ENCODE measurements around the gene BCL2A1. TPM values are rescaled to one million over a fixed set of nuclear protein-coding genes. Genes with fewer than 3 reads are reported as not detected.
"Not testable (repeated sequence)": the region's sequence is repeated elsewhere in the genome, so short reads cannot be mapped to it uniquely, and the experiment has no call there.

Gene BCL2A1
- total RNA-seq = 5.9 and 8.9 TPM in 2 replicates
- polyA plus RNA-seq = 0.31 and 2.6 TPM in 2 replicates
- polyA plus RNA-seq (2012) = 0.35 and 2.6 TPM in 2 replicates
- polyA minus RNA-seq (ENCODE audit: low replicate concordance) = not detected in 2 replicates

GRCh38 chr15:79970624-79971434 is at the start of gene BCL2A1:
BCL2A1 (minus strand) TSS chr15:79971196; CDS start chr15:79971119, 77 bp downstream.
- H3K4me3 ChIP-seq (replicated peaks in 1 of 4; ENCODE audit: control extremely low read depth in 1 of 4, insufficient read depth in 1 of 4, low read depth in 3 of 4, low read length in 4 of 4) = peak within 1 kb of the TSS; percentile 9 to 47 (median 40)
- peaks cover 7% of the 10 kb centered on the region for H3K4me1 ChIP-seq (ENCODE audit: control insufficient read depth, extremely low read depth, insufficient read depth, low read length)
- H3K9ac ChIP-seq (ENCODE audit: insufficient read depth, low read length) = no peak within 1 kb of the TSS
- peak; percentile 67 to 94 for DNase-seq (ENCODE audit: low read depth in 2 of 2)
- TF ChIP-seq CTCF (conservative IDR thresholded peaks at IDR 0.05 in 1 of 2, IDR thresholded peaks at IDR 0.05 in 1 of 2; ENCODE audit: low read depth in 1 of 2, low read length in 2 of 2) = no peak
- TF ChIP-seq EZH2 (IDR thresholded peaks at IDR 0.05; ENCODE audit: low read length, missing control alignments) = no peak
- peak within 1 kb of the TSS; percentile 98 for H3K4me2 ChIP-seq (ENCODE audit: extremely low read depth, insufficient read depth, low read length)
- peak within 1 kb of the TSS; percentile 82 for H3K27ac ChIP-seq (ENCODE audit: insufficient read depth, low read length)
- H3K79me2 ChIP-seq (ENCODE audit: control insufficient read depth, insufficient read depth, low read length) = no peaks in the 10 kb centered on the region
- H3K9me3 ChIP-seq (ENCODE audit: control insufficient read depth, insufficient read depth, low read depth, low read length) = no peaks in the 10 kb centered on the region
- peak within 1 kb of the TSS; percentile 79 for H2AFZ ChIP-seq (ENCODE audit: low read length)
- no peaks in the 10 kb centered on the region for H4K20me1 ChIP-seq (ENCODE audit: control insufficient read depth, extremely low read depth, insufficient read depth, low read length)
- no peaks in the 10 kb centered on the region for H3K36me3 ChIP-seq (ENCODE audit: control insufficient read depth, insufficient read depth, low read length)
- no peaks in the 10 kb centered on the region for H3K27me3 ChIP-seq (ENCODE audit: control insufficient read depth, insufficient read depth, low read length)

GRCh38 chr15:80020731-80021130 is 49.7 kb upstream of the BCL2A1 start:
- TF ChIP-seq EZH2 (IDR thresholded peaks at IDR 0.05; ENCODE audit: low read length, missing control alignments) = no peak
- TF ChIP-seq CTCF (conservative IDR thresholded peaks at IDR 0.05 in 1 of 2, IDR thresholded peaks at IDR 0.05 in 1 of 2; ENCODE audit: low read depth in 1 of 2, low read length in 2 of 2) = no peak
- H3K4me1 ChIP-seq (ENCODE audit: control insufficient read depth, extremely low read depth, insufficient read depth, low read length) = no peaks in the 10 kb centered on the region
- H3K4me3 ChIP-seq (replicated peaks in 1 of 4; ENCODE audit: control extremely low read depth in 1 of 4, insufficient read depth in 1 of 4, low read depth in 3 of 4, low read length in 4 of 4) = no peak overlapping the region
- no peaks in the 10 kb centered on the region for H3K9me3 ChIP-seq (ENCODE audit: control insufficient read depth, insufficient read depth, low read depth, low read length)
- no peaks in the 10 kb centered on the region for H4K20me1 ChIP-seq (ENCODE audit: control insufficient read depth, extremely low read depth, insufficient read depth, low read length)
- no peaks in the 10 kb centered on the region for H3K36me3 ChIP-seq (ENCODE audit: control insufficient read depth, insufficient read depth, low read length)
- H3K9ac ChIP-seq (ENCODE audit: insufficient read depth, low read length) = no peak overlapping the region
- H2AFZ ChIP-seq (ENCODE audit: low read length) = no peak overlapping the region
- H3K79me2 ChIP-seq (ENCODE audit: control insufficient read depth, insufficient read depth, low read length) = no peaks in the 10 kb centered on the region
- H3K4me2 ChIP-seq (ENCODE audit: extremely low read depth, insufficient read depth, low read length) = no peak overlapping the region
- H3K27ac ChIP-seq (ENCODE audit: insufficient read depth, low read length) = no peak overlapping the region
- no peaks in the 10 kb centered on the region for H3K27me3 ChIP-seq (ENCODE audit: control insufficient read depth, insufficient read depth, low read length)
- DNase-seq (ENCODE audit: low read depth in 2 of 2) = no peak

DNA sequence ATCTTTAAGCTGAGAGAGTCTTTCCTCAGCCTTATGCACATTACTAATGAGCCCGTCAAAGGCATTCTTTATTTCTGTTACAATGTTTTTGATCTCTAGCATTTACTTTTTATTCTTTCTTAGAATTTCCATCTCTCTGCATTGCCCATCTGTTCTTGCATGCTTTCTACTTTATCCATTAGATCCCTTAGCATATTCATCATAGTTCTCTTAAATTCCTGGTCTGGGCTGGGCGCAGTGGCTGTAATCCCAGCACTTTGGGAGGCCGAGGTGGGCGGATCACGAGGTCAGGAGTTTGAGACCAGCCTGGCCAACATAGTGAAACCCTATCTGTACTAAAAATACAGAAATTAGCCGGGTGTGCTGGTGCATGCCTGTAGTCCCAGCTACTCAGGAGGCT is 49.2 kb upstream of the BCL2A1 start:
- not testable (repeated sequence) for H4K20me1 ChIP-seq (ENCODE audit: control insufficient read depth, extremely low read depth, insufficient read depth, low read length); H3K9ac ChIP-seq (ENCODE audit: insufficient read depth, low read length); DNase-seq (ENCODE audit: low read depth in 2 of 2); H3K36me3 ChIP-seq (ENCODE audit: control insufficient read depth, insufficient read depth, low read length); H3K9me3 ChIP-seq (ENCODE audit: control insufficient read depth, insufficient read depth, low read depth, low read length); H3K27ac ChIP-seq (ENCODE audit: insufficient read depth, low read length); H3K4me1 ChIP-seq (ENCODE audit: control insufficient read depth, extremely low read depth, insufficient read depth, low read length); H3K4me3 ChIP-seq (replicated peaks in 1 of 4; ENCODE audit: control extremely low read depth in 1 of 4, insufficient read depth in 1 of 4, low read depth in 3 of 4, low read length in 4 of 4); H3K79me2 ChIP-seq (ENCODE audit: control insufficient read depth, insufficient read depth, low read length); H3K4me2 ChIP-seq (ENCODE audit: extremely low read depth, insufficient read depth, low read length); H2AFZ ChIP-seq (ENCODE audit: low read length); H3K27me3 ChIP-seq (ENCODE audit: control insufficient read depth, insufficient read depth, low read length)

Measured in fibroblast of lung (primary cell).